Gastrocnemius medialis (tissue), 4 donors: ENCODE results near the gene AFF3. TPM values are rescaled to one million over a fixed set of nuclear protein-coding genes. Genes with fewer than 3 reads are reported as not detected.
A peak's percentile ranks its signal among the peaks of the same experiment; 100 is the strongest.
"Not testable (repeated sequence)": the region's sequence is repeated elsewhere in the genome, so short reads cannot be mapped to it uniquely, and the experiment has no call there.

Experiments used
- ATAC-seq, 2 donors: fragments of 150-250 bp; one replicate each; pipeline ENCODE4 v1.9.1; 2016
- DNase-seq, 2 donors: peaks; one replicate each; pipeline ENCODE4 v3.0.0-alpha.2; 2019
- H3K27ac ChIP-seq, 4 donors: fragments of 200-600 bp; sonication (generic); 1 replicate in 1 of 4; 2 replicates in 3 of 4; pipeline ENCODE4 v1.5.1; 2016 to 2018; ENCODE audit warnings: mild to moderate bottlenecking in 2 of 4, moderate library complexity in 1 of 4
- H3K27me3 ChIP-seq, 3 donors: fragments of 200-600 bp; sonication (generic) in 2 of 3; 1 replicate in 1 of 3; 2 replicates in 2 of 3; pipeline versions ENCODE4 v1.5.1 to v1.6.0; 2016 to 2019; ENCODE audit warnings: mild to moderate bottlenecking in 1 of 3, moderate library complexity in 1 of 3
- H3K36me3 ChIP-seq, 2 donors: fragments of 200-600 bp; sonication (generic) in 1 of 2; one replicate each; pipeline ENCODE4 v1.5.1; 2017 to 2018
- H3K4me1 ChIP-seq, 2 donors: fragments of 200-600 bp; sonication (generic) in 1 of 2; one replicate each; pipeline ENCODE4 v1.5.1; 2016 to 2017; ENCODE audit warnings: mild to moderate bottlenecking in 2 of 2
- H3K4me3 ChIP-seq, 4 donors: fragments of 200-600 bp; sonication (generic) in 3 of 4; 1 replicate in 1 of 4; 2 replicates in 3 of 4; pipeline ENCODE4 v1.5.1; 2016 to 2019; ENCODE audit warnings: mild to moderate bottlenecking in 2 of 4
- H3K9me3 ChIP-seq, 3 donors: fragments of 200-600 bp; sonication (generic) in 2 of 3; 1 replicate in 1 of 3; 2 replicates in 2 of 3; pipeline ENCODE4 v1.5.1; 2016 to 2019
- POLR2A ChIP-seq, 2 donors: fragments of 450-650 bp; IDR thresholded peaks; one replicate each; pipeline ENCODE4 v1.6.1; 2017; ENCODE audit warnings: antibody characterized with exemption in 2 of 2, mild to moderate bottlenecking in 2 of 2, moderate library complexity in 2 of 2
- in situ Hi-C, 4 donors: fragments of 200-750 bp; cut with MboI; loops; one replicate each; pipeline versions ENCODE4 v1.15.0 to v1.8.0; 2017; ENCODE audit warnings: low sequenced_read_pairs in 4 of 4
- intact Hi-C: fragments of 100-400 bp; cut with DNase I; formaldehyde crosslinking; loops from one replicate; pipeline ENCODE4 v1.15.1; 2023; ENCODE audit warnings: low total_unique reads
- total RNA-seq, 4 donors: library from RNA; depleted of rRNA; stranded (reverse); fragments of >200 nt; gene quantifications; one replicate each; pipeline versions ENCODE4 v1.1.0 to v1.2.3, GENCODE V29; 2016
- TF ChIP-seq, protein P1 (sequence below), 5 experiments: fragments of 450-650 bp in 3 of 5; fragments of 200-600 bp in 2 of 5; sonication (generic) in 2 of 5; IDR thresholded peaks in 4 of 5; conservative IDR thresholded peaks in 1 of 5; 1 replicate in 4 of 5; 2 replicates in 1 of 5; pipeline ENCODE4 v1.5.1; 2016 to 2019; ENCODE audit warnings: antibody characterized with exemption in 5 of 5, mild to moderate bottlenecking in 3 of 5, moderate library complexity in 3 of 5

The AFF3 gene
- total RNA-seq, 4 donors from 2014 or later: 0.22 to 0.55 (median 0.47) TPM

DNA sequence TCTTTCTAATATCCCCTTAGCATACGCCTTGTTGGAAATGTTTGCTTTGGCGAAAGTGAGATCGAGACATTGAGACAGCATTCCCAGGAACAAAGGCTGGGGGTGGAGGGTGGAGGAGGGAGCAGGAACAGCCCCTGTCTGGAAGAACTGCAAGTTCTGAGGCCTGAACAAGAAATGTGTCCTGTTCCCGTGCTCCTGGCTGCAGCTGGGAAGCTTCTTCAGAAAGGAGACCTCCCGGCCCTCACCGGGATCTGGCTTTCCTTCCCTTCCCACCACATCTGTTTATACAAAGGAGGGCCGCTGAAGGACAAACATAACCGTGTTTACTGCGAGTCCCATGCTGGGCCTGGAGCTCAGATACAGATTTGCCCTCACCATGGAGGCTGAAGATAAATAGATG lies 35.9 kb downstream of the AFF3 start:
- H3K27me3 ChIP-seq: peaks cover 14 to 30% (median 26%) of the 10 kb centered on the region in 3 donors
- H3K9me3 ChIP-seq: no peaks in the 10 kb centered on the region
- intact Hi-C loops (no loop called here), in situ Hi-C loops (no loop called here)
- ATAC-seq: no peak
- H3K27ac ChIP-seq: no peak overlapping the region
- no peak overlapping the region for H3K4me3 ChIP-seq
- H3K36me3 ChIP-seq: no peaks in the 10 kb centered on the region
- H3K4me1 ChIP-seq: no peaks in the 10 kb centered on the region
- DNase-seq: no peak
- TF ChIP-seq POLR2A (IDR thresholded peaks at IDR 0.05): no peak

DNA sequence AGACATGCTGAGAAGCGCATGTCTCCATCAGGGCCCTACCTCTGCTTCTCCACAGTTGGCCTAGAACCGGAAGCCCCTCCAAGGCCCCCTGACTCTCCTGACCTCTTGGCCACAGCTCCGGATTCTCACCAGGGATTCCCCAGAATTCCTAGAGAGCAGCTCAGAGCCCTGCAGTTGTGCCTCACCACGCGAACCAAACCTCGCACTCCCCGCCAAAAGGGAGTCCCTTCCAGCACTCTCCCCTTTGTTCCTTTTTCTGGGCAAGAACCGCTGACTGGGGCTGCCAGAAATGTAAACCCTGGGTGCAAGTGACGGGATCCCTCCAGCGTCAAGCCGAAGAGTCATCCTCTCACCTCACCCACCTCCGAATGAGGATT lies 36.7 kb downstream of the AFF3 start:
- Histone ChIP-seq H3K9me3 (no peaks in the 10 kb centered on the region), H3K4me1 (no peaks in the 10 kb centered on the region), H3K36me3 (no peaks in the 10 kb centered on the region), H3K4me3 (peak overlapping the region; percentile 44 to 64 (median 55)), H3K27ac (no peak overlapping the region), H3K27me3 (peaks cover 14 to 30% (median 26%) of the 10 kb centered on the region in 3 donors)
- TF ChIP-seq, protein P1, sequence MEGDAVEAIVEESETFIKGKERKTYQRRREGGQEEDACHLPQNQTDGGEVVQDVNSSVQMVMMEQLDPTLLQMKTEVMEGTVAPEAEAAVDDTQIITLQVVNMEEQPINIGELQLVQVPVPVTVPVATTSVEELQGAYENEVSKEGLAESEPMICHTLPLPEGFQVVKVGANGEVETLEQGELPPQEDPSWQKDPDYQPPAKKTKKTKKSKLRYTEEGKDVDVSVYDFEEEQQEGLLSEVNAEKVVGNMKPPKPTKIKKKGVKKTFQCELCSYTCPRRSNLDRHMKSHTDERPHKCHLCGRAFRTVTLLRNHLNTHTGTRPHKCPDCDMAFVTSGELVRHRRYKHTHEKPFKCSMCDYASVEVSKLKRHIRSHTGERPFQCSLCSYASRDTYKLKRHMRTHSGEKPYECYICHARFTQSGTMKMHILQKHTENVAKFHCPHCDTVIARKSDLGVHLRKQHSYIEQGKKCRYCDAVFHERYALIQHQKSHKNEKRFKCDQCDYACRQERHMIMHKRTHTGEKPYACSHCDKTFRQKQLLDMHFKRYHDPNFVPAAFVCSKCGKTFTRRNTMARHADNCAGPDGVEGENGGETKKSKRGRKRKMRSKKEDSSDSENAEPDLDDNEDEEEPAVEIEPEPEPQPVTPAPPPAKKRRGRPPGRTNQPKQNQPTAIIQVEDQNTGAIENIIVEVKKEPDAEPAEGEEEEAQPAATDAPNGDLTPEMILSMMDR (IDR thresholded peaks at IDR 0.05 in 4 of 5, conservative IDR thresholded peaks at IDR 0.05 in 1 of 5): no peak
- TF ChIP-seq POLR2A (IDR thresholded peaks at IDR 0.05): no peak
- intact Hi-C loops (no loop called here), in situ Hi-C loops (no loop called here)
- ATAC-seq (no peak), DNase-seq (no peak)

DNA sequence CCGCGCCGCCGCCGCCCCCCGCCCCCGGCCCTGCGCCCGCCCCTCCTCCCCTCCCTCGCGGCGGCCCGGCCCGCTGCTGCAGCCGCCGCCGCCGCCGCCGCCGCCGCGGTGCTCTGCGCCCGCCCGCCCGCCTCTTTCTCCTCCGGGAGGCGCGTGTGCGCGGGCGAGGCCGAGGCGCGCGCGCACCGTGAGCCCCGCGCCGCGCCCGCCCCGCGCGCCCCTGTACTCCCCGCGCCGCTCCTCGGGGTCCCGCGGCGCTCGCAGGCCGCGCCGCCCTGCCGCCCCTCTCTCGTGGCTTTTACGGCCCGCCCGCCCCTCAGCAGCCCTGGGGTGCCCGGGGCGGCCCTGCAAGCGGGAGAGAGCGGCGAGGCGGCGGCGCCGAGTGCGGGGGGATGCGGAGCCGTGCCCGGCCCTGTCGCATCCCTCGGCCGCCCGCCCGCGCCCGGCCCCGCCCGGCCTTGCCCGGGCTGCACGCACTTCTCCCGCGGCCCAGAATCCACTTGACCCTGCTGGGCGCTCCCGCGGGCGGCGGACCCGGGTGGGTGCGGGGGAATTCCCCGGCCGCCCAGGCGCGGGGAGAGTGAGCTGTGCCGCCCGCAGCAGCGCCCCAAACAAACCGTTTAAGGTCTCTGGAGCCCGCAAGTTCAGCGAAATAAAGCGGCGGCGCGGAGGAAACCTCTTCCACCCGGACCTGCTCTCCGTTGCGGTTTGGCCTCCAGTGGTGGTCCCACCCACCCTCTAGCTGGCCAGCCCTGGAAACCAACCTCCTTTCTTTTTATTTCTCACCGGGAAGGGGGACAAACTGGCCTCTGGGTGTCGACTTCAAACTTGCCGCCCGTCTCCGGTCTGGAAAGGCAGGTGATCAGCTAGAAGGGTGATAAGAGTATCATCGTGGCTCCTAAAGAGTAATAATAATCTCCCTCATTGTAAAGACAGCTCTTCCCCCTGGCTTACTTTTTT lies 37.4 kb downstream of the AFF3 start:
- Histone ChIP-seq H3K9me3 (no peaks in the 10 kb centered on the region), H3K4me1 (no peaks in the 10 kb centered on the region), H3K27ac (no peak overlapping the region), H3K36me3 (no peaks in the 10 kb centered on the region), H3K4me3 (peak overlapping the region; percentile 44 to 64 (median 55)), H3K27me3 (peaks cover 14 to 30% (median 26%) of the 10 kb centered on the region in 3 donors)
- intact Hi-C loops (no loop called here), in situ Hi-C loops (no loop called here)
- DNase-seq: no peak
- ATAC-seq: peak in 1 of 2 donors; percentile 25
- TF ChIP-seq, protein P1 (IDR thresholded peaks at IDR 0.05 in 4 of 5, conservative IDR thresholded peaks at IDR 0.05 in 1 of 5): no peak
- TF ChIP-seq POLR2A (IDR thresholded peaks at IDR 0.05): no peak

DNA sequence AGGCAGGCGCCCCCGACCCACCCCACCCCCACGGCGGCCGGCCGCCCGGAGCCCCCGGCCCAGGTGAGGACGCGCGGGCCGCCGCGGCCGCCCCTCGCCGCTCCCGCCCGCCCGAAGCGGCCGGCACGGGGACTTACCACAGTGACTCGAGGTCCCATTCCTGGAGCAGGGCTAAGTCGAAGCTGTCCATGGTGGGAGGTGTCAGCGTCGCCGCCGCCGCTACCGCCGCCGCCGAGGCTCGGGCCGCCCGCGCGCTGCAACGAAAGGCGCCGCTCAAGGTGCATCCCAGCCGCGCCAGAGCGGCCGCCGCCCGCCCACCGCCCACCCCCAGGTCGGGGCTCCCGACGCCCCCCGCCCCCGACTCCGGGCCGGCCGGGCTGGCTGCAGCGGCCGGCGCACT lies 38.1 kb downstream of the AFF3 start:
- in situ Hi-C loops, H3K4me1 ChIP-seq, H3K9me3 ChIP-seq, intact Hi-C loops, H3K4me3 ChIP-seq, H3K27ac ChIP-seq, DNase-seq, H3K36me3 ChIP-seq: not testable (repeated sequence)
- peak; percentile 42 to 70 for ATAC-seq
- H3K27me3 ChIP-seq: peaks cover 14 to 30% (median 26%) of the 10 kb centered on the region in 3 donors

DNA sequence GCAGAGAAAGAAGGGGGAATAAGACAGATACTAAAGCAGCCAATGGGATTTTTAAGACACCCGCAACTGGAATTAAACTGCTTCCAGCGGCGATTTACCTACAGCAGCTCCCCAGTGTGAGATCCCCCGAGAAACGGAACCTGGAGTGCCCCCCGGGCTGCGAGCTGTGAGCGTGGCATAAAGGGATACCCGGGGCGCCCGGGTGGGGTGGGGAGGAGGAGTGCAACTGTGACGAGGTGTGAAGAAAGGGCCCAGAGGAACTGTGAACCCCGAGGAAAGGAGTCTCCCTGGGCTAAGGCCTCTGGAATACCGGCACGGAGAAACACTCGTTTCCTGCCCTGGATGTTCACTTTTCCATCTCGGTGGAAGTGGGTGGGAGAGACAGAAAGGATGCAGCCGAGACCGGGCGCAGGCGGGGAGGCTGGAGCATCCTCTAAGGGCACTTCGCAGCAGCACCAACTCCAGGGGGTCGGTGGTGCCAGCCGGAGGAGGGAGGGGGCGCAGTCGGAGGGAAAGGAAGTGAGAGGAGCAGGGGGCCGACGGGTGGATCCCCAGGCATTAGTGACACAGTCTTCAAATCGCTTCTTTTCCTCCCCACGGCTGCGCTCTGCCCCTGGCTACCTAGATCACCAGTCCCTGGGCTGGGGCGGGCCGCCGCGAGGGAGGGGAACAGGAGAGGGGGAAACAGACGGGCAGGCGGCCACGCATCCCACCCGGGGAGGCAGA lies 38.7 kb downstream of the AFF3 start:
- not testable (repeated sequence) for ATAC-seq

DNA sequence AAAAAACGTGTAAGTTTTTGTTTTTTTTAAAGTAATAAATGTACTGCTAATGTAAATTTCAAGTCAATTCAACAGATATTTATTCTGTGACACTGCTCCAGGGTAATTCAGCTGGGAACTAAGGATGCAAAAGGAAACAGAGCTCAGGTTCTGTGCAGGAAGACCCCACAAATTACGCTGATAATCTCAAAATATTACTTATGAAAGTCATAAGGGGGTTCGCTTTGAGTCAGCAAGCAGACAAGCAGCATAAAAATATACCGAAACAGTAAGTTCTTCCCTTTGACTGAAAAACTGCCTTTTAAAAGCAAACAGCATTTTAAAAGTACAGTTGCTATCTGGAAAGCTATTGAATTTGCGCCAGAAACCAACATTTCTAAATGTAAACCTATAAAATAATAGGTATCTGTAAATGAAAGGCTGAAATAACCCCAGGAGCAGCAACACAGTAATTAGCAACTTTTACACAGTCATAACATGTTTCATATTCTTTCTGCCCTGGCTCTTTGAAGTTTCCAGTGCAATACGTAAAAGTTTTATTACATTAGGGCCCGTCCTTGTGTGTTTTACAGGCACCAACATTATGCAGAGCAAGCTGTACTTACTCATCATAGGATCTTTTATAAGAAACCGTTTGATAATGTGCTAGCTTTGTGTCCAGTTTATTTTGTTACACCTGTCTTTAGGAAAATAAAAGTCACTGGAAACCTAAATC lies 39.8 kb downstream of the AFF3 start:
- intact Hi-C loops, in situ Hi-C loops: not testable (repeated sequence)

More for the DNA sequence above, 38.7 kb downstream of the AFF3 start:
- H3K9me3 ChIP-seq, H3K27ac ChIP-seq, H3K4me3 ChIP-seq, in situ Hi-C loops, H3K4me1 ChIP-seq, intact Hi-C loops, DNase-seq, H3K36me3 ChIP-seq: not testable (repeated sequence)
- H3K27me3 ChIP-seq: peaks cover 14 to 30% (median 26%) of the 10 kb centered on the region in 3 donors

DNA sequence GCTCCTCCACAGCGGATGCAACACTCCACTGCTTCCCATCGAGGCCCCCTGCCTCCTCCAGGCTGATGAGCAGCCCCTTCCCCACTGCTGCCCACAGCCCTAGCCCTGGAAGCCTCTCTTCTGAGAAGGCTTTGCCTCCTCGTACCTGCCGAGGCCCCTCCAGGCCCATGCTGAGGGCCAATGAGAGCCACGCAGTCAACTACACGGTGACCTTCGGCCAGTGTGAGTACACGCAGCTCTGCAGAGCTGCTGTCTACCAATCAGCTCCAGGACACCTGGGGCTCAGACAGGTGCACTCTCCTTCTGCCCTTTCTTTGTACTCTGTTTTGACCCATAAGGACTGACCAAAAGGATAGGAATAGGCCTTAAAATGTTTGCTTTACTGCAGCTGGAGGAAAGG lies 43.5 kb downstream of the AFF3 start:
- in situ Hi-C loops, H3K4me3 ChIP-seq, H3K36me3 ChIP-seq, ATAC-seq, DNase-seq, intact Hi-C loops, H3K27ac ChIP-seq, H3K4me1 ChIP-seq, H3K27me3 ChIP-seq, H3K9me3 ChIP-seq: not testable (repeated sequence)

More for the DNA sequence above, 39.8 kb downstream of the AFF3 start:
- not testable (repeated sequence) for H3K36me3 ChIP-seq, H3K9me3 ChIP-seq, H3K4me3 ChIP-seq, ATAC-seq, DNase-seq, H3K4me1 ChIP-seq, H3K27ac ChIP-seq
- peaks cover 14 to 25% (median 23%) of the 10 kb centered on the region in 3 donors for H3K27me3 ChIP-seq

DNA sequence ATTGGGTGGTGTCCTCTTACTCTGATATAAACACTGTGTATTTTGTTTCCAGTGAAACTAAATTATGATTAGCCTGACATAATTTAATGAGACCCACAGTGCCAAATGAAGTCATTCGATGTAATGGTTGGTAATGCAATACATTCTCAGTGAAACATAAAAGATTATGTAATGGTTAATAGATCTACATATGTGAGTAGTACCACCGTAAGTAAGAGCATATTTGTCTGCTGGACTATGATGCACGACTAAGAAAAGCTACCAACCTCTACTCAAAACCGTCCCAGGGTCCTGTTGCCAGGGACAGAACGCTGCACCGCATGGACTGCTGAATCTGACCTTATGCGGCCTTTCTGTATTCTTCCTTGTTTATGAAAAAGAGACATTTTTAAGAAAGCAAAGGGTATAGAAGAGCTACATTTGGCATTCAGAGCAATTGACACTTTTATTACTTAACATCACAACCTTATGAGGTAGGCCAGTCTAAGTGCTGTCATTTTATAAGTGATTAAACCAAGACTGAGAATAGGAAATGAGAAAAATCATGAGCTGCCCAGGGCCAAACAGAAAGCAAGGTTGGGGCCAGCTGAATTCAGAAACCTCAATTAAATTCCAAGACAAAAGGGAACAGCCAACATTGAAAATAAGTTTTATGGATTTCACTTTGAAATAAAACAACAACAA lies 44.6 kb downstream of the AFF3 start:
- intact Hi-C loops, in situ Hi-C loops: not testable (repeated sequence)

More for the DNA sequence above, 44.6 kb downstream of the AFF3 start:
- not testable (repeated sequence) for H3K4me3 ChIP-seq, H3K27me3 ChIP-seq, ATAC-seq, DNase-seq, H3K9me3 ChIP-seq, H3K4me1 ChIP-seq, H3K27ac ChIP-seq, H3K36me3 ChIP-seq
